A673 (cell line): ENCODE measurements around the gene ANGPTL2. TPM values are rescaled to one million over a fixed set of nuclear protein-coding genes. Genes with fewer than 3 reads are reported as not detected.

Experiments
- BruUV-seq: library from RNA; stranded (reverse); fragments of 400-500 nt; replicated peaks from 2 replicates; lab custom pipeline; 2021; lab: Mats Ljungman, UMichigan
- CTCF ChIA-PET: fragments of 300-600 bp; sonication (Branson Sonifier 250); formaldehyde crosslinking; loops from one replicate; lab custom pipeline; 2022; ENCODE audit warnings: antibody characterized with exemption; lab: Charles Lee
- POLR2A ChIA-PET: fragments of 300-600 bp; sonication (Branson Sonifier 250); formaldehyde crosslinking; loops from one replicate; lab custom pipeline; 2022; ENCODE audit warnings: antibody characterized with exemption; ENCODE audit not compliant: low non-redundant PET; lab: Charles Lee
- DNase-seq: peaks from one replicate; pipeline ENCODE4 v3.0.0-alpha.2; 2015; ENCODE audit warnings: low spot score
- H3K27ac ChIP-seq: fragments of 200-600 bp; sonication (generic); 2 replicates; pipeline ENCODE4 v1.5.1; 2016; ENCODE audit warnings: mixed run types, low read depth, mild to moderate bottlenecking, mixed read lengths, antibody characterized with exemption, low read length; ENCODE audit not compliant: poor library complexity, severe bottlenecking
- H3K27me3 ChIP-seq: fragments of 200-600 bp; sonication (generic); replicated peaks from 2 replicates; pipeline ENCODE4 v1.6.1; 2017; ENCODE audit warnings: mixed run types, low read depth, mild to moderate bottlenecking, mixed read lengths, antibody characterized with exemption, low read length; ENCODE audit not compliant: insufficient read depth, poor library complexity
- H3K36me3 ChIP-seq: fragments of 200-600 bp; sonication (generic); 2 replicates; pipeline ENCODE4 v1.6.1; 2016; ENCODE audit warnings: mixed run types, mild to moderate bottlenecking, mixed read lengths, antibody characterized with exemption, low read length; ENCODE audit not compliant: insufficient read depth, poor library complexity, severe bottlenecking
- H3K4me1 ChIP-seq: fragments of 200-600 bp; sonication (generic); 2 replicates; pipeline ENCODE4 v1.6.1; 2017; ENCODE audit warnings: mixed run types, mild to moderate bottlenecking, mixed read lengths, antibody characterized with exemption, low read length; ENCODE audit not compliant: insufficient read depth, poor library complexity, severe bottlenecking
- H3K4me3 ChIP-seq: fragments of 200-600 bp; sonication (generic); 2 replicates; pipeline ENCODE4 v1.5.1; 2016; ENCODE audit warnings: low read depth, mixed run types, mild to moderate bottlenecking, mixed read lengths, low read length; ENCODE audit not compliant: poor library complexity, severe bottlenecking
- H3K9me3 ChIP-seq: fragments of 200-600 bp; sonication (generic); 2 replicates; pipeline ENCODE4 v1.6.1; 2016; ENCODE audit warnings: mixed run types, low read depth, mild to moderate bottlenecking, mixed read lengths, antibody characterized with exemption, low read length; ENCODE audit not compliant: poor library complexity, severe bottlenecking
- CTCF ChIP-seq: fragments of 300-800, 200-600 bp; sonication (generic); conservative IDR thresholded peaks from 2 replicates; pipeline ENCODE4 v1.5.1; 2017; ENCODE audit warnings: low read depth, mild to moderate bottlenecking, antibody characterized with exemption, low read length, moderate library complexity, mixed read lengths
- EZH2 ChIP-seq: fragments of 200-600 bp; sonication (generic); IDR thresholded peaks from 2 replicates; pipeline ENCODE4 v1.6.1; 2017; ENCODE audit warnings: borderline replicate concordance, low read depth, mild to moderate bottlenecking, mixed read lengths, antibody characterized with exemption, low read length; ENCODE audit not compliant: poor library complexity, severe bottlenecking
- intact Hi-C: fragments of 100-400 bp; cut with micrococcal nuclease; formaldehyde crosslinking; loops from one replicate; pipeline ENCODE4 v1.10.0; 2022; ENCODE audit not compliant: unreplicated experiment
- total RNA-seq: library from RNA; stranded (reverse); gene quantifications from 2 replicates; pipeline ENCODE4 v1.2.3, GENCODE V29; 2021

The ANGPTL2 gene
- total RNA-seq, 1 experiment from 2014 or later = 2.5 TPM

DNA sequence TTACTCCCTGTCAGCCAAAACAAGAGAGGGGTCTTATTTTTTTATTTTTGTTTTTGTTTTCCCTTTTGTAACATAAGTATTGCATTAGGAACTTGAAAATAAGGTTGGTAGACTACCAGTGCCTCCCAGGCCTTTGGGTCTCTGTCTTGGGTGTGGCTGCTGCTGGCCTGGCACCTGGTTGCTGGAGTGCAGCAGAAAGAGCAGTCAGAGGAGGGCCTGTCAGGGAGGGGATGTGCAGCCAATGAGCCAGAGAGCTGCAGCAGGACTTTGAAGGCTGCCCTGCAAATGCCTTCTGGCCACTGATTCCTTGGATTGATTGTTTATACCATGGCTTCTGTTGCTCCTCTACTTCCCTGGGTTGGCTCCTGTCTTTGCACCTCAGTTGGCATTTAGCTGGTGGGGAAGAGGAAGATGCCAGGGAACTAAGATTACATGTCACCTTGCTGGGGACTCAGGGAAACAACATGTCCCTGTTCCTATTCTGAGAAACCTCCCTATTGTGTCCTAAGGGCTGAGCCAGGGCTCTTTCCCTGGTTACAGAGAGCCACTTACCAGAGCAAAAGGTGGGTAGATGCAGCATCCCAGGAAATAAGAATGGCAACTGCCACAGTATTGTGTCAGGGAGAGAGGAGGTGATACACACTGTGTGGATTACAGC is 66.6 kb downstream of the ANGPTL2 start:
- Histone ChIP-seq H3K36me3 (no peaks in the 10 kb centered on the region), H3K9me3 (no peaks in the 10 kb centered on the region), H3K4me1 (peaks cover 13% of the 10 kb centered on the region), H3K27me3 (no peaks in the 10 kb centered on the region), H3K27ac (no peak overlapping the region), H3K4me3 (no peak overlapping the region)
- CTCF ChIA-PET = no interaction called here
- intact Hi-C loops = no loop called here
- POLR2A ChIA-PET = no interaction called here
- TF ChIP-seq EZH2 (no peak), CTCF (no peak)
- DNase-seq = no peak
- no TSS peak for BruUV-seq

GRCh38 chr9:127053960-127054359 is 68.5 kb downstream of the ANGPTL2 start:
- no peak overlapping the region for H3K4me3 ChIP-seq
- ChIA-PET POLR2A (no interaction called here), CTCF (no interaction called here)
- BruUV-seq = no TSS peak
- H3K9me3 ChIP-seq = no peaks in the 10 kb centered on the region
- DNase-seq = no peak
- no peak for TF ChIP-seq EZH2
- no peak for TF ChIP-seq CTCF
- H3K27ac ChIP-seq = no peak overlapping the region
- H3K36me3 ChIP-seq = no peaks in the 10 kb centered on the region
- H3K27me3 ChIP-seq = no peaks in the 10 kb centered on the region
- H3K4me1 ChIP-seq = peaks cover 23% of the 10 kb centered on the region
- intact Hi-C loops = no loop called here

DNA sequence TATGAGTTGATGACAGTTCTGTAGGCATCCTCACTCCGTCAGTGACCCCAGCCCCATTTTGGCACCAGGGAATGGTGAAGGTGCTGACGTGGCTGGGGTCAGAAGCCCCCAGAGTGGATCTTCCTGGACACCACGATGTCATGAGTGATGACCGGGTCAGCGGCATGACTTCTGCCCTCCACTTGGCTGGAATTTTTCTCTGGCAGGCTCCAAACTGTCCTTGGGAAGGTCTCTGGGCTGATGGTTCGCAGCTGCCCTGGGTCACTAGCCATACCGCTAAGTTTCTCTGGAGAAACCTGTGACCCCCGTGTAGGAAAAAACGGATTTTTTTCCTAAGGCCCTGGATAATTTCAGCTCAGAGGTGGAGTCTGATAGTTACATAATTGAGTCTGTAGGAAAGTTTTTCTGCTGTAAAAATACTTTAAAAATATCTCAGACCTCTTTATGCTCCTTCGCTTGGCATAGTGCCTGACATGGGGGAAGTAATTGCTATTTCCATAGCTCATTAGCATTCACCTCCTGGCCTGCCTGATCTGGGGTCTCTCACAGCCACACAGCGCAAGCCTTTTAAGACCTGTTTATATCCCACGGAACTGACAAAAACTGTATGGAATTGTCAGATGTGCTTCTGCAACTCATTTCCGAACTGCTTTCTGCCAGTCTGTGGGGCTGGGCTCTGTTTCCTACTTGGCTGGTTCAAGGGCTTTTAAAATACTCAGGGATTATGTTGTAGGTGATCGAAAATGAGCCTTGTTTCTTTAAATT is 69.2 kb downstream of the ANGPTL2 start:
- no TSS peak for BruUV-seq
- Histone ChIP-seq H3K4me3 (no peak overlapping the region), H3K27ac (no peak overlapping the region), H3K4me1 (peaks cover 23% of the 10 kb centered on the region), H3K9me3 (no peaks in the 10 kb centered on the region), H3K36me3 (no peaks in the 10 kb centered on the region), H3K27me3 (no peaks in the 10 kb centered on the region)
- POLR2A ChIA-PET = no interaction called here
- DNase-seq = no peak
- TF ChIP-seq EZH2 (no peak), CTCF (no peak)
- intact Hi-C loops = no loop called here
- CTCF ChIA-PET = no interaction called here
